ENCODE data around the gene PLEKHG7.
"Not testable (repeated sequence)": the region's sequence is repeated elsewhere in the genome, so short reads cannot be mapped to it uniquely, and the experiment has no call there.

Gene PLEKHG7, protein sequence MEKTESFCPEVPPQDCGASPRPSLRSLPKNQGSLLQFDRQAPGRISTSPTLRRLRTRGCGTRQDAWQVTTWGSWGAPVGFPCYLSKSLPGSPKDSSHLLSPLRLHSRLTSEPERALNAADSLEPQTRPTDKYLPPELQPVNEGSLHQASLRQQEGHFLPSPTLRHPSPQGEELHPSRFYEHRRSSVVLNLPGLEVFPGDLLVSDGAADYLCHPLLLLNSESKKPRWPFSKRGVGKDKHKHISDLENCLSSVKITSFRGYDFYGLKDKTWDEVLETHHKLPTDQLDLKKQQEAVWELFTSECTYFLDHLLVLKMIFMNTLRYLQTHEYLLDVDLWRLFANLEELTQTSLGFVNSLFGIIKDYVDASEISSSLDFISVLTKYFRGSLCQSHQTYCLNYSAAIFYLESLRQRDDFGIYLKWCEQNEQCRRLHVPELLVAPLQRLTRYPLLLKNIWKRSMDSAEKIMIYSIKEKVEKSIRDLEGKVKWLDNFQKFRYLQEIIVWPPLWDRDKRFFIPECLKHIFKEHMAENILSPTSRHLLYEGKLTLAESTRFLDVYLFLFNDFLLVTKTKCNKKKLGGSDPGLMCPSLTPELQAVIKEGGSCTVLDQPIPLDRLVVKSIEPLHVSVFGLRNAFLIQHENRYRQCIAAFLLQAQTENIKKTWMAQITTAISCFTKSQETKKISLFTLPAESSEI

DNA sequence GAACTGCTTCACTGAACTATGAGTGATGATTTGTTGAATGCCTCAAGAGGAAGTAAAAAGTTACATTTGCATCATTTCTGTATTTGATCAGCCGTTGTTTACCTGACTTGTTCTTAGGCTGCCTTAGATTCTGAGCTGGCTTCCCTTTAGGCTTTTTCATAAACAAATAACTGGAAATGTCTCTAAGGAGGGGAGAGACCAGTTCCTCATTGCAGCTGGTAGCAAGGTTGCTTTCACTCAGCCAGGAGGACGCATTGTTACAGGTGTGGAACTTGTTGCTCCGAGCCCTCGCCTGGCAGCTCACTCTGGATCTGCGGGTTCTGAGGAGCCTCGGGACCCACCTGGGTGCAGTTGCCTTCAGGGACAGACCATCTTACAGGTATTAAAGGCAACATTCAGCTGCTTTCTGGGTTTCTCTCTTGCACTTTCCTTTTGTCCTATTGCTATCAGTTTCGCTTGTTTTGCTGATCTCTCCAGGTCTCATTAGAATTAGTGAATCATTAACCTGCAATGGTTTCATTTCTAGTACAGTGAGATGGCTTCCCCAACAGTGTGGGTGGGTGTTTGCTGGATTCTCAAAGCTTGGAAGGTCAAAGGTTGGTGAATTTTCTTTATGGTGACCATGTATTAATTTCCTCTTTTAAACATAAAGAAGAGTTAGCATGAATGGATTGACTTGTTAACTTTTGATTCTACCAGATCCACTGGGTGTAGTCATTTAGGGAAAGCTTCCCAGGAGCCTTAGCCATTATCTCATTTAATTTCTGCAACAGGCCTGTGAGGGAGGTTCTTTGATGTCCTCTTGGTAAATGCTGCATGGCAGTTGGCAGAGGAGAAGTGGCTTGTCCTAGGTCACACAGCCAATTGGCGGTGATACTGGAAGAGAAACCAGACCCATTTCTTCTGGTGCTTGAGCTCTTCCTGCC lies at the start of gene PLEKHG7:
Gene PLEKHG7, plus strand, starts transcription at position 236 of the 926 bp plus-strand sequence. CDS start 3,643 bp downstream, outside the sequence.
- DNase-seq: no peak

DNA sequence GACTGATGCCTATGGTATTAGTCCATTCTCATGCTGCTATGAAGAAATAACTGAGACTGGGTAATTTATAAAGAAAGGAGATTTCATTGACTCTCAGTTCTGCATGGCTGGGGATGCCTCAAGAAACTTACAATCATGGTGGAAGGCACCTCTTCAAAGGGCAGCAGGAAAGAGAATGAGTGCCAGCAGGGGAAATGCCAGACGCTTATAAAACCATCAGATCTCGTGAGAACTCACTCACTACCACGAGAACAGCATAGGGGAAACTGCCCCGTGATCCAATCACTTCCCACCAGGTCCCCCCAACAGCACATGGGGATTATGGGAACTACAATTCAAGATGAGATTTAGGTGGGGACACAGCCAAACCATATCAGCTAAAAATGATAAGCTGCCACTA lies 48.5 kb upstream of the PLEKHG7 start:
- not testable (repeated sequence) for DNase-seq

DNA sequence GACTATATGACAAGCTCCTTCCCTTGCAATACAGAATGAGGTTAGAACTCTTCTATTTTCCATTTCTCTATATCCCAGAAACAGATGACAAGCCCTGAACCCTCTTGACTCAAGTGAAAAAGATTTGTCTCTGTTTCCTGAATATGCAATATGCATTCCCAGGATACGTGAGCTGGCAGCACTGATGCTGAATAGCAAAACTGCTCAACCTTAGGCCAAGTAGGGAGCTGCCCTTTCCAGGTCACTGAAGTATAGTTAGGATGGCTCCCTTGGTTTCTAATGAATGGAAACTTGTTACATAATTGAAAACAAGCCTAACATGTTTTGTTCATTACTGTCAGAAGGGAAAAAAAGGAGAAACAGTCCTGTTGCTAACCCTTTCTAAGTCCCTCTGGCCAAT lies 47.9 kb upstream of the PLEKHG7 start:
- no peak for DNase-seq

DNA sequence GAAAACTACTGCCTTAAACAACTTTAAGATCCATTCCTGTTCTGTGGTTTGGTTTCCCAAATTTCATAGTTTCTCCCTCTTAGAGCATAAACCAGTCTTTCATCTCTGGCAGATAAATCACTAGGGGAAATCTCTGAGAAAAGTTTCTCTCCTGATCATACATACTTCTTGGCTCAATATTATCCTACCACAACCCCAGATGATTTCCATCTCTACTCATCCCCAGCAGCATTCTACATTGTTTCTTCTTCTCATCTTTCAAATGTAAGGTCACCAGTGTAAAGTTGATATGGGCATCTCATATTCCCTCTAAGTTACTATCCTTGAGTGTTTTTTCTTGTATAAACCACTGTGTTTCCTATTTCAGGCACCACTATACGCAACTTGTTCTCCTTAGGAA lies 45.9 kb upstream of the PLEKHG7 start:
- no peak for DNase-seq

DNA sequence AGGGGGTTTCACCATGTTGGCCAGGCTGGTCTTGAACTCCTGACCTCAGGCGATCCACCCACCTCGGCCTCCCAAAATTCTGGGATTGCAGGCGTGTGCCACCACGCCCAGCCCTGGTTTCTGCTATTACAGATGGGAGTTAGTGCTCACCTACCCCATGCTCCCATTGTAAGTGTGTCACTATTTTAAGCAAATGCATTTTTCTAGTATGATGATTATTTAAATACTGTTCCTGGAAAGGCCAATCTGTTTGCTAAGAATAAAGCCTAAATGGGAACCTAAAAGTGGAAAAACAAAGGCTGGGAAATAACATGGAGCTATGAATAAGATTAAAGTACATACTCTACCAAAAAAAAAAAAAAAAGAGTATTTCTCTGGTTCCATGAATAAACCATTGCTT lies 45.0 kb upstream of the PLEKHG7 start:
- no peak for DNase-seq

DNA sequence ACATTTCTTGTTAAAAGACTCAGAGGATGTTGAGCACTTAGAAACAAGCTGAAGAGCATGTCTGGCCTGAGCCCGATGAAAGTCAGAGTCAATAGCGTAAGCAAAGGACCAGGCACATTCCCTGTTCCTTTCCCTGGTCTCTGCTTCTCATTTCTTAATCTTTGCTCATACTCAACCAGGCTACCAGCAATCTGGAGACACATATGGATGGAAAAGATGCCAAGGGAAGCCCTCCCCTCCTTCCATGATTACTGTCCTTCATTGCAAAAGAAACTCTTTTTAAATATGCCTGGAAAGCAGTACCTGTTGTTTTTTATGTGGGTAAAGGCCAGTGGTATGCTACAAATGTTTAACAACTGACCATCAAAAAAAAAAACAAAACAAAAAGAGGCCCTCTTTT lies 44.2 kb upstream of the PLEKHG7 start:
- DNase-seq: no peak

DNA sequence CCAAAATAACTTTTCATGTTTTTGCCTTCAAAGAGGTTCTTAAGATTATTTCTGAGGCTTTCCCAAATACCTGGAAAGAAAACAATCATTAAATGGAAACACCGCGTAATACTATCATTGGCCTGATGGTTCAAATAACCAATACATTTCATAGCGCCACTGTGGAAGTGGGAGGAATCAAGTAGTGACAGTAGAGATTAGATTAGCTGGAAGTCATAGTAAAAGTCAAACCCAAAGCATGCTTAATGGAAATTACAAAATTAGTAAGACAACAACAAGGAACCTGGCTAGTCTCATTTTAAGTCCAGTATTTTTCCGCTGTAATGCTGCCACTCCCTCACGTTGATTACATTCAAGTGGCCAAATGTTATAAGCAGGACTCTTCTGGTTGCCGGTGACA lies 41.5 kb upstream of the PLEKHG7 start:
- no peak for DNase-seq

DNA sequence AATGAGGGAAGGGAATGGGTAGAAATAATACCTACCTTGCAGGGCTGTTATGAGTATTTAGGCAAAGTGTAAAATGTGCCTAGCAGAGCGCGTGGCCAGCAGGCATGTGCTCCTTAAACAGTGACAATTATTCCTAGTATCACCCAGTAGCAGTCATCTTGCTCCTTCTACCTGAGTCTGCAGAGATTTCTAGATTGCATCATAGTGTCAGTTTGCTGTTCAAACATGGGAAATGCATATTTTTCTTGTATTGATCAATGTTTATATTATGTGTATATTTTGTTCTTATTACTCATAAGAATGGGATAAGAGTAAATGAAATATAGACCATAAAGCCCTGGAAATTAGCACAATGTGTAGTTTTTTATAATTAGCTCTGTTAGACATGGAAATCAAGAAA lies 37.3 kb upstream of the PLEKHG7 start:
- no peak for DNase-seq

DNA sequence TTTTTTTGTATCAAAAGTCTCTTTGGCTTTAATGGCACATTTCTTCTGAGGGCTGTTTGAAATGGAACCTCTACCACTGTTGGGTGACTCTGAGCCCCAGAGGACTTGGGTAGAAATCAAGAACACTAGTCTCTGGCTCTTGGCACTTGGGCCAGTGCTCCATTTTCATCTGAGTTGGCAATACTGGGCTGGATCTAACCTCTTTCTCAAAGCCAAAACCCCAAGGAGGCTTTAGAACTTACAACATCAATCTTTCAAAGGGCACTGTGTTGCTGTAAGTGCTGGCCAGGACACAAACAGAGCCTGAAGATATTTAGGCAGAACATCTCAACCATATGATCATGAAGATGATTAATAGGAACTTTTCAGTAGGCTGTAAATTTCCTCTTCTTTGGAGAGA lies 34.0 kb upstream of the PLEKHG7 start:
- no peak for DNase-seq

DNA sequence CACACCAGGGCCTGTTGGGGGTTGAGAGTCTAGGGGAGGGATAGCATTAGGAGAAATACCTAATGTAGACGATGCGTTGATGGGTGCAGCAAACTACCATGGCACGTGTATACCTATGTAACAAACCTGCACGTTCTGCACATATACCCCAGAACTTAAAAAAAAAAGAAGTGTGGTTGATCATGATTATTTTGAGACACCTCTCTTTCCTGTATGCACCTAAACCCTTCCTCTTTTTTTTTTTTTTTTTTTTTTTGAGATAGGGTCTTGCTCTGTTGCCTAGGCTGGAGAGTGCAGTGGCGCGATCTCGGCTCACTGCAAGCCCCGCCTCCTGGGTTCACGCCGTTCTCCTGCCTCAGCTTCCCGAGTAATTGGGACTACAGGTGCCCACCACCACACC lies 31.3 kb upstream of the PLEKHG7 start:
- not testable (repeated sequence) for DNase-seq

DNA sequence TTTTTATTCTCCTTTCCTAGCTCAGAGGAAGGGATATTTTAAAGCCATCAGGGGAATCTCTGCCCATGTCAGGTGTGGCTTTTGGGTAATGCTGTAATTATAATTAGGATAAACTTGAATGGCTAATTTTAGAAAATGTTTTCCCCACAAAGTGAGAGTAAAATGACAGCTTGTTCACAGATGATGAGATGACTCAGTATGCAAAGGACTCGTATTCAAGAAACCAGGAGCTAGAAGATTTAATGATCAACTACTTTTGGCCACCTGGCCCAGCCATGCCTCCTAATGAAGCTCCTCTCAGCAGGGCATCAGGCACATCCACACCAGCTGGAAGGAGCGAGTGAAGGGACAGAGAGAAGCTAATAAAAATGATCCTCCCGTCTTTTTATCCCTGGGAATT lies 29.0 kb upstream of the PLEKHG7 start:
- DNase-seq: no peak

DNA sequence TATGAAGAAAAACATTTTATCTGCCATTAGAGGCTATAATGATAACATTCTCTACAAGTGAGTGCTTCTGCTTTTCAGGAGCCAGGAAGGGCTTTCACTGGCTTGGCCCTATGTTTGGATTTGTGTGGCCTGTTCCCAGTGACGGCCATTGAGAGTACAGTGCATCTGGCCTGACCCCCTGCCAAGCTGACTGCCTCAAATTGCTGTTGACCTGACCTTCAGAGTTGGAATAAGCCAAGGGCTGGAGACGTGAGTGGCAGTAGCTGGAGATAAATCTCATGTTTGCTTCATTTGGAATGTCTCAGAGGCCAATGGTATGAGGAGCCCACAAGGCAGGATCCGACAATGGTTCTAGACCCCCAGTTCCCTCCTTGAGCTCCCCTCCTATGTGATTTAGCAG lies 28.3 kb upstream of the PLEKHG7 start:
- DNase-seq: no peak

DNA sequence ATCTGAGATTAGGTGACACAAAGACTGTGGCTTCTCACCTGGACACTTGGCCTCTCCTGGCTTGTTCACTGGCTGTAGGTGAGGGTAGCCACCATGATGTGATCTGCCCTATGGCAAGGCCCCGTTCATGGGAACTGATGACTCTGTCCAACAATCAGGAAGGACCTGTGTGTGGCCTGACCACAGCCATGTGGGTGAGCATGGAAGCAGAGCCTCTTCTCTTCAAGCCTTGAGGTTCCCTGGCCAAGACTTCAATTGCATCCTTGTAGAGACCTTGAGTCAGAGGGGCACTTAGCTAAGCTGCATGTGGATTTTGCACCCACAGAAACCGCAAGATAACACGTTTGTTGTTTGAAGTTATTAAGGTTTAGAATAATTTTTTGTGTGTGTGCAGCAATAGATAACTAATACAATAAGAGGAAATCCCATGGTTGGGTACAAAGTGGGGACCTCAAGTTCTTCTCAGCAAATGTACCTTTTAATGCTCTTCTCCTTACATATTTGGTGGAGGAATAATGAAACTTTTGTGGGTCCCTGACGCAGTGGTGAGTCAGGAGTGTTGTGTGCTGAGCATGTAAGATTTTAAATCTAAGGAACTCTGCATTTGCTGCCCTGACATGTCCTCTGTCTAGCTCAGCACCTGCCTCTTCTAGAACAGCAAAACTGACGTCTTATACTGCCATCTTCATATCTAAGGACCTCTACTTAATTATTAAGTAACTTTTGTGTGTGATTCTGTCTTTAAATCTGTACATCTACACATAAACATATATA lies 27.5 kb upstream of the PLEKHG7 start:
- DNase-seq: peak; percentile 2

DNA sequence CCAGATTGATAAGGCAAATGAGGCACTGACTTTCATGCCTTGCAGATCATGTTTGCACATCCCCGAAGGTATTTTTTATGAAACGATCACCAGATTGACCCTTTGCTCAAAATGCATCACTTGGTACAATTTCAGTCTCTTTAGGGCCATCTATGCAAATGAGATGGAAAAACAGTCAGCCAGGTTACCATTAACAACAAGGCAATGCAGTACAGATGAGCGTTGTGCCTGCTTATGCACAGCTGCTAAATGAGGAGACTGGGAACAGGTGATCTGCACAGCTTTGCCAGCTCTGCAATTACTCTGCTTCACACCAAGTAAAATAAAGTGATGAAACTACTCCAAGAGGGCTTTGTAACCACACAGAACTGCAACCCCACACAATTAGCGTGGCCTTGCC lies 26.1 kb upstream of the PLEKHG7 start:
- no peak for DNase-seq

DNA sequence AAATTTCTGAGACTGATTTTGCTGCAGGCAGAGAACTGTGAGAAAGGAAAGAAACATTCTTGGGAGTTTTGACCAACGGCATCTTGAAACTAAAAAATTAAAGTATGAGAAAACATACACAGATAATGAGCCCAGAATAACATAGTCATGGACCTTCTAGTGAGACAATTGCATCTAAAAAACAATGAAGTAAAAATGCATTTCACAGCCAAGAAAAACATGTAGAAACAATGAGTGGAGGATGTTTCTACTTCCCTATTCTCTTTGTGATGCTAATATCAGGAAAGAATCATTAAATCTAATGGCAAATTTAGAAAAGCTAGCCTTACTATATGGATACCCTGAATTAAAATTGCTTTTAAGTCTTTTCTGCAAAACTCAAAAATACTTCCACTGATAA lies 12.2 kb upstream of the PLEKHG7 start:
- DNase-seq: no peak

DNA sequence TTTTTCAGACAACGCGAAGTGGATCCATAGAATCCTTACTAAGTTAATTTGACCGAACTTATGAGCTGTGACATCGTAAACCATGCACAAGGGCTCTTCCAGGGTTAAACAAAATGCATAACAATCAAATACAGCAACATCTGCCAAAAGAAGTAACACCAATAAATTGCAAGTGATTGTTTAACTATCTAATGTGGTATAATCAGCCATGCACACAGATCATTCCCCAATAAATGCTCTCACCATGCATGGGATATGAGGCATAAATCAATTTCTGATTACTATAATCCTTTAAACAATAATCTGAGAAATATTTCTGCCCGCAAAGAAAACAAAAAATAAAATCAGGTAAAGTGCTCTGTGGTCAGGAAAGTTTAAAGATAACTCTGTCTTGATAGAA lies 7.7 kb upstream of the PLEKHG7 start:
- DNase-seq: no peak

DNA sequence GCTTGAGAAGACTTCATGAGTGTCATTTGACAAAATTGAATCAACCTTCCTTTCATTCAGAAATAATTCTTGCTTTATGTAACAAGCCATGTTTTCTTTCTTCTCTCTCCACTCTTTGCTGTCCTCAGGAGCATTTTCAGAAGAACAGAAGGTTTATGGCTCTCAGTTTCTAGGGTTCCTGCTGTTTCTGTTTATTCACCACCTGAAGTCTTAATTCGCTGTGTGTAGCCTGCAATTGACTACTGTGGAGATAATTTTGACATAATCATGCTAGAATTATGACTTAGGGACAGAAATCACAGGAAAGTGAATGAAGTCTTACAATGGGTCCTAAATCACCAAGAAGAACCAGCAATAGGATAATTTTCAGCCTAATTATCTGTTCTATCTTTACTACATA lies 7.2 kb upstream of the PLEKHG7 start:
- DNase-seq: no peak

DNA sequence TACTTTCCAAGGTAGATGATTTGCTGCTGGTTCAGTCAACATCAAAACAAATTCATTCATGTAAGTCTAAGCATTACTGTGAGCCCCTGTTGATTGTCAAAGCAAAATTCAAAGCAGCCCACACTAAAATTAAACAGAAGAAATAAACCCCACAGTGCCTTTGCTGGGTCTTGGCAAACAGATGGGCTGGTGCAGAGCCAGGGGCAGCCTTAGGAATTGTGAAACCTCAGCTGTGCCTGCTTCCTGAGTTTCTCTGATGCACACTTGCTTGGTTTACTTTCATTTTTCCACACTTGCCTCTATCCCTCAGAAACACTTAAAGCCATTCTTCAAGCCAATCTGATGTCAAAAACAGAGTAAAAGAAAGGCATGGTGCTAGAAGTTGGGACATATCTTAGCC lies 6.6 kb upstream of the PLEKHG7 start:
- DNase-seq: no peak

DNA sequence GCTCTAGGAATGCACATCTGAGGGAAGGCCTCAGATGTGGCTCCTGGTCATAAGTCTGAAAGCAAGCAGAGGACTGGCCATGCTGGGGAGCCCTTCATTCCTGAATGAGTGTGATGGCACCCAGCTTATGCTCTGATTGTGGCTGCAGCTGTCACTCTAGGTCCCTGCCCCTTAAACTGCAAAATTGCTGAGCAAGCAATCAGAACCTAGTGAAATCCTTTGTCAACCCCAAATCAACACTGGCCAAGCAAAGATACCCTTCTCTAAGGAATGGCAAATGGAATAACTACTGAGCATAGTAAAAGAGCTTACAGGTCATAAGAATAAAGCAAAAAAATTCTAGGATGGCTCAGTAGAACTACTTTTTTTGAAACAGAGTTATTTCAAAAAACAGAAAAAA lies 4.3 kb upstream of the PLEKHG7 start:
- no peak for DNase-seq

DNA sequence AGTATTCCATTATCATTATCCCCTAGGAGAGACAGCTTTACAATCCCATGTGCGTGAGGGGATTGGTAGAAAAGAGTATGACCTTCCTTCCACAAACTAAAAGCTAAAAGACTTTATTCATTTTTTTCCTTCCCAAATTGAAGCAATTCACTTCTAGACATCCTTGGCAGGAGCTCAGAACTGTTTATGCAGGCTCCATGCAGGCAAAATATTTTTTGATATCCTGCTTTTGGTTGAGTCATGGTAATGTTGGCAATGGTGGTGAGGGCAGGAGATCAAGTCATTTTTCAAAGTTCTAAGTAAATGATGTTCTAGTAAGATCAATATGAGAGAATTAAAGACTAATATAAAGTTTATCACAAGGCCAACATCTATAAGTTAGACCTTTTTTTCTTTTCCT lies 1.3 kb upstream of the PLEKHG7 start:
- DNase-seq: no peak

DNA sequence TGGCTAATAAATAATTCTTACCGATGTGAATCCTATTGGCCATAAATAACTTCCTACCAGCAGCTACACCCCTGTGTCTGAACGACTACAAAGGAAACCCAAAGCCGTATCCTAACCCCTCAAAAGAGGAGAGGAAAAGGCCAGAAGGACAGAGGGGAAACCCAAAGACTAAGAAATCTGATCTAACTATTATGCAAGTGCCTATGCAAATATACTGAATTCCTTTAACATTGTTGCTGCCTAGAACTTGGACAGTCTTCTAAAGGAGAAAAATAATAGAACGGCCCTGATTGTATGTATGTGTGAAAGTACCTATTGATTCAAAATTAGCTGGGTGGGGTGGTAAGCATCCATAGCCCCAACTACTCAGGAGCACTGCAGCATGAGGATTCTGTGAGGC lies 997 bp downstream of the PLEKHG7 start:
- DNase-seq: no peak

DNA sequence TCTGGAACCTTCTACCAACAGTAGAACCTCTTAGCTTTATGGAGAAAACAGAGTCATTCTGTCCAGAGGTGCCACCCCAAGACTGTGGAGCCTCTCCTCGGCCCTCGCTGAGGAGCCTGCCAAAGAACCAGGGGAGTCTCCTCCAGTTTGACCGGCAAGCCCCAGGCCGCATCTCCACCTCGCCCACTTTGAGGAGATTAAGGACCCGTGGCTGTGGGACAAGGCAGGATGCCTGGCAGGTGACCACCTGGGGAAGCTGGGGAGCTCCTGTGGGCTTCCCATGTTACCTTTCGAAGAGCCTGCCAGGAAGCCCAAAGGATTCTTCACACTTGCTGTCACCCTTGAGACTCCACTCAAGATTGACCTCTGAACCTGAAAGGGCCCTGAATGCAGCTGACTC lies 3.8 kb downstream of the PLEKHG7 start:
- no peak for DNase-seq

DNA sequence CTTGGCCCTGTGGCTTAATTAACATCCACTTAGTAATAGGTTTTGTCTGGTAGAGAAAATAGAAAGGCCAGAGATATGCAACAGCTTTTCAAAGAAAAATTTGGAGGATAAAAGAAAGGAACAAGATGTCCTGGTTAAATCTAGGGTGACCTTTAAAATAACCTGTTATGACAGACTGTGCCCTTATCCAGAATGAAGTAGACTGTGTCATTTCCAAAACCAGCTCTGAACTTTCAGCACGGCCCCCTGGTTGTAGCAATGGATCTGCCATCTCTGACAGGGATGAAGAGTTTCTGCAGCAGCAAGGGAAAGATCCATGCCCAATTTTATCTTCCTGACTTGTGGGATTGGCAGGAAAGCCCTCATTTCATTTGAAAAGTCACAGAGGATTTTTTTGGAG lies 5.1 kb downstream of the PLEKHG7 start:
- no peak for DNase-seq

Measured in activated CD4-positive, alpha-beta T cell treated with anti-CD3 and anti-CD28 coated beads, Interleukin-2, amount 50 U/mL, for 16 hours (primary cell).